Upper lobe of left lung (tissue), 6 donors: ENCODE data around the gene HNF4A. TPM values are rescaled to one million over a fixed set of nuclear protein-coding genes. Genes with fewer than 3 reads are reported as not detected.
"Not testable (repeated sequence)": the region's sequence is repeated elsewhere in the genome, so short reads cannot be mapped to it uniquely, and the experiment has no call there.

ENCODE experiments used
- ATAC-seq, 2 donors: fragments of 200-7000 bp; cut with Tn5 transposase; one replicate each; pipeline ENCODE4 v1.9.1; 2022; ENCODE audit warnings: mild to moderate bottlenecking in 2 of 2, moderate library complexity in 2 of 2; ENCODE audit not compliant: low FRiP score in 2 of 2
- DNase-seq, 2 donors: peaks; one replicate each; pipeline ENCODE4 v3.0.0-alpha.2; 2019 to 2020
- H3K27ac ChIP-seq, 4 donors: fragments of 200-600 bp; sonication (generic); one replicate each; pipeline ENCODE4 v1.5.1; 2016 to 2019
- H3K27me3 ChIP-seq, 4 donors: fragments of 200-600 bp; sonication (generic); one replicate each; pipeline ENCODE4 v1.5.1; 2017 to 2019
- H3K36me3 ChIP-seq, 4 donors: fragments of 200-600 bp; sonication (generic); one replicate each; pipeline ENCODE4 v1.5.1; 2016 to 2019
- H3K4me1 ChIP-seq, 4 donors: fragments of 200-600 bp; sonication (generic); one replicate each; pipeline ENCODE4 v1.5.1; 2018 to 2019
- H3K4me3 ChIP-seq, 4 donors: fragments of 200-600 bp; sonication (generic); one replicate each; pipeline ENCODE4 v1.5.1; 2017 to 2019; ENCODE audit warnings: mild to moderate bottlenecking in 2 of 4, moderate library complexity in 1 of 4
- H3K9me3 ChIP-seq, 4 donors: fragments of 200-600 bp; sonication (generic); one replicate each; pipeline ENCODE4 v1.5.1; 2018 to 2019
- EP300 ChIP-seq, 4 donors: sonication (generic); formaldehyde crosslinking; IDR thresholded peaks; one replicate each; pipeline ENCODE4 v1.5.1; 2017; ENCODE audit warnings: antibody characterized with exemption in 4 of 4, control low read depth in 2 of 4
- POLR2A ChIP-seq, 4 donors: fragments of 450-650 bp; IDR thresholded peaks; one replicate each; pipeline ENCODE4 v1.5.1; 2016 to 2017; ENCODE audit warnings: antibody characterized with exemption in 4 of 4, mild to moderate bottlenecking in 2 of 4
- POLR2AphosphoS5 ChIP-seq, 2 donors: sonication (generic); formaldehyde crosslinking; IDR thresholded peaks; one replicate each; pipeline ENCODE4 v1.5.1; 2017; ENCODE audit warnings: antibody characterized with exemption in 2 of 2
- WGBS, 2 donors: methylation state at CpG; one replicate each; pipeline ENCODE4 v1.1.5; 2017 to 2018; 5-methylcytosine and 5-hydroxymethylcytosine counted together
- total RNA-seq, 6 donors: library from RNA; depleted of rRNA in 4 of 6; stranded (reverse); fragments of >200 nt in 4 of 6; gene quantifications; one replicate each; pipeline versions ENCODE4 v1.1.0 to v1.2.1, GENCODE V29; 2016 to 2021
- TF ChIP-seq, protein P1 (sequence below), 6 experiments: fragments of 450-650 bp in 4 of 6; fragments of 200-600 bp in 2 of 6; sonication (generic) in 2 of 6; IDR thresholded peaks; one replicate each; pipeline ENCODE4 v1.5.1; 2016 to 2019; ENCODE audit warnings: antibody characterized with exemption in 6 of 6
- donor health status: DM: no; HTN: no; CAD: no; lungs with moderate emphysema.
- donor health status: DM: no; HTN: yes; CAD: no; lungs with severe emphysema.

The HNF4A gene
- total RNA-seq, 6 donors from 2014 or later, result under 0.01 to 0.74 (median 0.45) TPM; not detected in 2

DNA sequence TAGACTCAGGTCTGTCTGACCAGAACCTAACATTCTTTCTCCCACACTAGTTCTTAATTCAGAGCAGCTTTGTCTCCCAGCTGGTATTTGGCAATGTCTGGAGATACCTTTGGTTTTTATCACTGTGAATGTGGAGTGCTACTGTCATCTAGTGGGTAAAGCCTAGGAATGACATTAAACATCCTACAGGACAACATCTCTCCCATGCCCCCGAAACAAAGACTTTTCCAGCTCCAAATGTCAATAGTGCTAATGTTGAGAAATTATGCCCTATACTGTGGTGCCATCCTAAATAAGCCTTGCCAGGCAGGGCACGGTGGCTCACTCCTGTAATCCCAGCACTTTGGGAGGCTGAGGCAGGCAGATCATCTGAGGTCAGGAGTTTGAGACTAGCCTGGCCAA, 116.0 kb downstream of the HNF4A start:
- ATAC-seq (no peak), DNase-seq (no peak)
- H3K4me1 ChIP-seq, result peaks cover 4 to 15% (median 9%) of the 10 kb centered on the region in 4 donors
- no peak overlapping the region for H3K27ac ChIP-seq
- no peak overlapping the region for H3K4me3 ChIP-seq
- H3K27me3 ChIP-seq, result no peaks in the 10 kb centered on the region
- 72 to 75% methylated on average over 2 of the region's 2 CpGs for WGBS, 2 donors
- no peaks in the 10 kb centered on the region for H3K9me3 ChIP-seq
- H3K36me3 ChIP-seq, result no peaks in the 10 kb centered on the region
- TF ChIP-seq EP300 (IDR thresholded peaks at IDR 0.05) (no peak), POLR2A (IDR thresholded peaks at IDR 0.05) (no peak)
- TF ChIP-seq, protein P1, sequence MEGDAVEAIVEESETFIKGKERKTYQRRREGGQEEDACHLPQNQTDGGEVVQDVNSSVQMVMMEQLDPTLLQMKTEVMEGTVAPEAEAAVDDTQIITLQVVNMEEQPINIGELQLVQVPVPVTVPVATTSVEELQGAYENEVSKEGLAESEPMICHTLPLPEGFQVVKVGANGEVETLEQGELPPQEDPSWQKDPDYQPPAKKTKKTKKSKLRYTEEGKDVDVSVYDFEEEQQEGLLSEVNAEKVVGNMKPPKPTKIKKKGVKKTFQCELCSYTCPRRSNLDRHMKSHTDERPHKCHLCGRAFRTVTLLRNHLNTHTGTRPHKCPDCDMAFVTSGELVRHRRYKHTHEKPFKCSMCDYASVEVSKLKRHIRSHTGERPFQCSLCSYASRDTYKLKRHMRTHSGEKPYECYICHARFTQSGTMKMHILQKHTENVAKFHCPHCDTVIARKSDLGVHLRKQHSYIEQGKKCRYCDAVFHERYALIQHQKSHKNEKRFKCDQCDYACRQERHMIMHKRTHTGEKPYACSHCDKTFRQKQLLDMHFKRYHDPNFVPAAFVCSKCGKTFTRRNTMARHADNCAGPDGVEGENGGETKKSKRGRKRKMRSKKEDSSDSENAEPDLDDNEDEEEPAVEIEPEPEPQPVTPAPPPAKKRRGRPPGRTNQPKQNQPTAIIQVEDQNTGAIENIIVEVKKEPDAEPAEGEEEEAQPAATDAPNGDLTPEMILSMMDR (IDR thresholded peaks at IDR 0.05), result peak in 2 of 6 experiments; percentile 19 to 32

DNA sequence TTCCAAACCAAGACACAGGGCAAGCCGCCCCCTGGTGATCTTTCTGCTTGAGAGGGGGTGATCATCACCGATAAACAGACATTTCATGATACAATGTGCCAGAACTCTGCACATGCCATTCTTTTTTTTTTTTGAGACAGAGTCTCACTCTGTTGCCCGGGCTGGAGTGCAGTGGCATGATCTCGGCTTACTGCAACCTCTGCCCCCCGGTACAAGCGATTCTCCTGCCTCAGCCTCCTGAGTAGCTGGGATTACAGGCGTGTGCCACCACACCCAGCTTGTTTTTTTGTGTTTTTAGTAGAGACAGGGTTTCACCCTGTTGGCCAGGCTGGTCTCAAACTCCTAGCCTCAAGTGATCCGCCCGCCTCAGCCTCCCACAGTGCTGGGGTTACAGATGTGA, 116.8 kb downstream of the HNF4A start:
- not testable (repeated sequence) for ATAC-seq, H3K27ac ChIP-seq, DNase-seq, H3K27me3 ChIP-seq, H3K4me3 ChIP-seq, H3K36me3 ChIP-seq, H3K9me3 ChIP-seq
- WGBS, 2 donors, result 75 to 87% methylated on average over 9 of the region's 9 CpGs
- H3K4me1 ChIP-seq, result peaks cover 4 to 20% (median 11%) of the 10 kb centered on the region in 4 donors

- WGBS, 2 donors, result 17 to 25% methylated on average over 2 of the region's 2 CpGs
- H3K36me3 ChIP-seq, result peaks cover 0 to 7% (median 3%) of the 10 kb centered on the region in 4 donors
- H3K27ac ChIP-seq, result peak overlapping the region; percentile 79 to 98 (median 94)
- peaks cover 4 to 20% (median 11%) of the 10 kb centered on the region in 4 donors for H3K4me1 ChIP-seq
- ATAC-seq (peak in 1 of 2 donors; percentile 2), DNase-seq (no peak)
- H3K4me3 ChIP-seq, result peak overlapping the region; percentile 40 to 84 (median 66)
- no peaks in the 10 kb centered on the region for H3K27me3 ChIP-seq
- TF ChIP-seq EP300 (IDR thresholded peaks at IDR 0.05) (no peak), POLR2A (IDR thresholded peaks at IDR 0.05) (no peak), POLR2AphosphoS5 (IDR thresholded peaks at IDR 0.05) (no peak)
- TF ChIP-seq, protein P1 (IDR thresholded peaks at IDR 0.05), result no peak
- no peaks in the 10 kb centered on the region for H3K9me3 ChIP-seq
Measured at GRCh38 chr20:44475372-44475693, 119.8 kb downstream of the HNF4A start.

GRCh38 chr20:44475694-44476560, 120.4 kb downstream of the HNF4A start, which contains the start of gene TTPAL:
TSS of gene TTPAL (plus strand) at chr20:44475874. CDS start at chr20:44480000, 4,126 bp downstream.
- Histone ChIP-seq H3K9me3 (no peaks in the 10 kb centered on the region), H3K27ac (peak within 1 kb of the TSS; percentile 79 to 98 (median 94)), H3K4me1 (peaks cover 4 to 20% (median 11%) of the 10 kb centered on the region in 4 donors), H3K4me3 (peak within 1 kb of the TSS; percentile 40 to 84 (median 66)), H3K27me3 (no peaks in the 10 kb centered on the region), H3K36me3 (peaks cover 0 to 12% (median 7%) of the 10 kb centered on the region in 4 donors)
- 5% methylated on average over 26 to 55 of the region's 55 CpGs for WGBS, 2 donors
- TF ChIP-seq EP300 (IDR thresholded peaks at IDR 0.05) (peak in 1 of 4 donors; percentile 65), POLR2AphosphoS5 (IDR thresholded peaks at IDR 0.05) (peak; percentile 99 to 100), POLR2A (IDR thresholded peaks at IDR 0.05) (peak; percentile 29 to 100 (median 90))
- TF ChIP-seq, protein P1 (IDR thresholded peaks at IDR 0.05), result peak in 5 of 6 experiments; percentile 42 to 82 (median 50)
- DNase-seq (peak; percentile 94 to 98), ATAC-seq (peak; percentile 95 to 99)

DNA sequence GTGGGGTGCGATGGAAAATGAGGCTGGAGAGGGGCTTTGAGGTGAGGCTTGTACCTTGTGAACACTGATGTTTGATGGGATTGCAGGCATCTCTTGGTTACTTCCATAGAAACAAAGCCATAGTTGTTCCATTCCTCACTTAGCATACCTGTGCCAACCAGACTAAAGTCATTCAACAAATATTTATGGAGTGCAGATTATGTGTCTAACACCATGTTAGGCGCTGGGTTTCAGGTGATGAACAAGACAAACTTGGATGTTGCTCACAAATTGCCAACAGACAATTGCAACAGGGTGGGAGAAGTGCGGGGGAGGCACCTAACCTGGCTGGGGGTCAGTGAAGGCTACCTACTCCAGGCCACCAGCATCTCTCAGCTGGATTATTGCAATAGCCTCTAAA, 121.7 kb downstream of the HNF4A start:
- peaks cover 4 to 20% (median 11%) of the 10 kb centered on the region in 4 donors for H3K4me1 ChIP-seq
- H3K27ac ChIP-seq, result peak overlapping the region in 1 of 4 donors; percentile 92
- no peak for ATAC-seq
- H3K4me3 ChIP-seq, result no peak overlapping the region
- whole genome bisulfite sequencing, 2 donors, result 93 to 97% methylated on average over 3 of the region's 3 CpGs
- no peak for DNase-seq
- no peaks in the 10 kb centered on the region for H3K9me3 ChIP-seq
- H3K36me3 ChIP-seq, result peaks cover 0 to 24% (median 10%) of the 10 kb centered on the region in 4 donors
- no peak for TF ChIP-seq POLR2A (IDR thresholded peaks at IDR 0.05)
- TF ChIP-seq POLR2AphosphoS5 (IDR thresholded peaks at IDR 0.05), result no peak
- TF ChIP-seq, protein P1 (IDR thresholded peaks at IDR 0.05), result no peak
- no peaks in the 10 kb centered on the region for H3K27me3 ChIP-seq
